Tibial nerve (tissue), 4 donors: Measurements from ENCODE around the gene CPB1. TPM values are rescaled to one million over a fixed set of nuclear protein-coding genes. Genes with fewer than 3 reads are reported as not detected.

Experiments used
- DNase-seq, 2 donors: peaks; one replicate each; pipeline ENCODE4 v3.0.0-alpha.2; 2019; ENCODE audit warnings: low spot score in 2 of 2
- H3K27ac ChIP-seq, 4 donors: fragments of 200-600 bp; sonication (generic) in 3 of 4; one replicate each; pipeline ENCODE4 v1.5.1; 2017 to 2019; ENCODE audit warnings: mild to moderate bottlenecking in 1 of 4
- H3K27me3 ChIP-seq, 2 donors: fragments of 200-600 bp; sonication (generic) in 1 of 2; one replicate each; pipeline versions ENCODE4 v1.5.1 to v1.6.0; 2017 to 2019
- H3K36me3 ChIP-seq, 3 donors: fragments of 200-600 bp; sonication (generic); one replicate each; pipeline ENCODE4 v1.5.1; 2018 to 2019
- H3K4me1 ChIP-seq, 4 donors: fragments of 200-600 bp; sonication (generic) in 3 of 4; one replicate each; pipeline ENCODE4 v1.5.1; 2017 to 2019
- H3K4me3 ChIP-seq, 4 donors: fragments of 200-600 bp; sonication (generic) in 3 of 4; one replicate each; pipeline ENCODE4 v1.5.1; 2017 to 2019; ENCODE audit warnings: mild to moderate bottlenecking in 1 of 4, moderate library complexity in 1 of 4
- H3K9me3 ChIP-seq, 4 donors: fragments of 200-600 bp; sonication (generic) in 3 of 4; one replicate each; pipeline ENCODE4 v1.5.1; 2017 to 2019
- CTCF ChIP-seq, 5 experiments: fragments of 200-600 bp in 3 of 5; fragments of 450-650 bp in 2 of 5; sonication (generic) in 3 of 5; IDR thresholded peaks; one replicate each; pipeline ENCODE4 v1.5.1; 2016 to 2019; ENCODE audit warnings: antibody characterized with exemption in 5 of 5, mild to moderate bottlenecking in 3 of 5, moderate library complexity in 2 of 5
- EP300 ChIP-seq, 2 donors: sonication (generic); formaldehyde crosslinking; IDR thresholded peaks; one replicate each; pipeline ENCODE4 v1.6.1; 2017; ENCODE audit warnings: antibody characterized with exemption in 2 of 2, mild to moderate bottlenecking in 1 of 2
- POLR2A ChIP-seq, 2 donors: fragments of 450-650 bp; IDR thresholded peaks; one replicate each; pipeline ENCODE4 v1.6.1; 2017; ENCODE audit warnings: antibody characterized with exemption in 2 of 2, mild to moderate bottlenecking in 2 of 2, moderate library complexity in 2 of 2
- WGBS, 2 donors: methylation state at CpG; one replicate each; pipeline ENCODE4 v1.1.5; 2018; 5-methylcytosine and 5-hydroxymethylcytosine counted together
- total RNA-seq, 4 donors: library from RNA; depleted of rRNA; stranded (reverse); fragments of >200 nt; gene quantifications; one replicate each; pipeline ENCODE4 v1.1.0, GENCODE V29; 2016

CPB1 gene
- total RNA-seq, 4 donors from 2014 or later, result 1.9 to 15.6 (median 6.0) TPM

DNA sequence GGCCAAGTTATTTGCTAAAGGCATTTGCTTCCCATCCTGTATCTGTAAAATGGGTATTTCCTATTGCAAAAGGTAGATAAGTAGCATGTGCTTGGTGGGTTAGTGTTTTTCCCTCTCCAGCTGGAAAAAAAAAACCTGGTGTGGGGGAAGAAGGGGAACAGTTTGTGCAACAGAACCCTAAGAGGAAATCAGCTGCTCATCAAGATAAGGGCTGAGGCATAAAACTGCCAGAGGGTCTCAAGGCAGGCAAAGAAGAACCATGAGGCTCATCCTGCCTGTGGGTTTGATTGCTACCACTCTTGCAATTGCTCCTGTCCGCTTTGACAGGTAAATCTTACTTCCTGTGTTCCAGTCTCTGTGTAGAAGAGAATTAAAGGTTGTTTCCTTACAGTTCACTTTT lies 37.4 kb downstream of the CPB1 start, which contains the start of gene CPA3:
Gene CPA3, plus strand, starts transcription at position 248 of the 400 bp plus-strand sequence. Its CDS starts 12 bp downstream, at position 260.
- Histone ChIP-seq H3K4me3 (no peak within 1 kb of the TSS), H3K27me3 (no peaks in the 10 kb centered on the region), H3K27ac (no peak within 1 kb of the TSS), H3K4me1 (no peaks in the 10 kb centered on the region), H3K9me3 (no peaks in the 10 kb centered on the region), H3K36me3 (no peaks in the 10 kb centered on the region)
- 63 to 70% methylated on average over 1 of the region's 1 CpG for WGBS, 2 donors
- no peak for TF ChIP-seq POLR2A (IDR thresholded peaks at IDR 0.05)
- DNase-seq, result no peak

DNA sequence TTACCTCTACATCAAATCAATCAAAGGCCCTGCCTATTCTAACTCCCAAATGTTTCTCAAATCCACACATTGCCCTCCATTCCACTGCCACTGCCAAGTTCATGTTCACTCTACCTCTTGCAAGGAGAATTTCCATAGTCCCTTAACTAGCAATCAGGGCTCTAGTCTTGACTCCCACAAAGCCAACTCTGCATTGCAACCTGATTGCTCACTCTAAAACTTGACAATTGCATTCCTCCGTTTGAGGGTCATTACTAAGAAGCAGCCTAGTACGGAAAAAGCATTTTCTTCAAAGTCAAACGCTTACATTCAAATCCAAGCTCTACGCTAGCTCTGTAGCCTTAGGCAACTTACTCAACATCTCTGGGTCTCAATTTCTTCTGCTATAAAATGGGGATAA lies 38.6 kb downstream of the CPB1 start:
- 81 to 86% methylated on average over 4 of the region's 4 CpGs for WGBS, 2 donors
- DNase-seq, result no peak
- TF ChIP-seq CTCF (IDR thresholded peaks at IDR 0.05), result no peak
- no peak for TF ChIP-seq EP300 (IDR thresholded peaks at IDR 0.05)
- no peak for TF ChIP-seq POLR2A (IDR thresholded peaks at IDR 0.05)
- Histone ChIP-seq H3K4me1 (no peaks in the 10 kb centered on the region), H3K4me3 (no peak overlapping the region), H3K27me3 (no peaks in the 10 kb centered on the region), H3K27ac (no peak overlapping the region), H3K9me3 (no peaks in the 10 kb centered on the region), H3K36me3 (no peaks in the 10 kb centered on the region)

DNA sequence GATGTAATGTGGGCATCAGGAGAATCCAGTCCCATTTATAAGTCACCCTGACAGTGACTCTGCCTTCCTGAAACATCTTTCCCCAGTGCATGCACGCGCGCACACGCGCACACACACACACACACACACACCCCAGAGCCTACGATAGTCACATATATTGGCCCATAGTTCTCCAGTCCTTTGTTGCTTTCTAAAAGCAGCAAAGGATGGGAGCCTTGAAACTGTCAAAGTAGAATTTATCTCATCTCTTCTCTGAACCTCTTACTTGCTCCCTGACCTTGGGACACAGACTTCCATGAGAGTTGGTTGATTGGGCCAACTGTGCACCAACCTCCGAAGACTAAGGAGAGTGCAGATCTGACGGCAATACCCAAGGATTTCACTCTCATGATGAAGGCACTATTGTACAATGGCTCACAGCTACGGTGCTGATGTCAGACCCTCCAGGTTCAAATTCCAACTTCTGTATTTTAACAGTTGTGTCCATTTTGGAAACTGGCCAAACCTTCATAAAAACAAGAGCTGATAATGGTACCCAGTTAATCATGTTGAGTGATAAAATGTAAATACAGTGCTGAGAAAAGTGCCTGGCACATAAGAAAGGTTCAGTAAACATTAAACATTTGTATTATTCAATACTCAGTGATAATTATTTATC lies 45.8 kb downstream of the CPB1 start:
- 82 to 87% methylated on average over 9 of the region's 9 CpGs for WGBS, 2 donors
- no peak for DNase-seq
- H3K4me1 ChIP-seq, result no peaks in the 10 kb centered on the region
- H3K27ac ChIP-seq, result no peak overlapping the region
- no peaks in the 10 kb centered on the region for H3K9me3 ChIP-seq
- no peaks in the 10 kb centered on the region for H3K27me3 ChIP-seq
- no peak overlapping the region for H3K4me3 ChIP-seq
- TF ChIP-seq CTCF (IDR thresholded peaks at IDR 0.05) (no peak), POLR2A (IDR thresholded peaks at IDR 0.05) (no peak), EP300 (IDR thresholded peaks at IDR 0.05) (no peak)
- no peaks in the 10 kb centered on the region for H3K36me3 ChIP-seq

- DNase-seq, result no peak
- H3K36me3 ChIP-seq, result no peaks in the 10 kb centered on the region
- 52 to 63% methylated on average over 1 of the region's 1 CpG for WGBS, 2 donors
- no peak overlapping the region for H3K27ac ChIP-seq
- no peak for TF ChIP-seq EP300 (IDR thresholded peaks at IDR 0.05)
- no peak for TF ChIP-seq POLR2A (IDR thresholded peaks at IDR 0.05)
- TF ChIP-seq CTCF (IDR thresholded peaks at IDR 0.05), result no peak
- no peaks in the 10 kb centered on the region for H3K9me3 ChIP-seq
- H3K4me3 ChIP-seq, result no peak overlapping the region
- no peaks in the 10 kb centered on the region for H3K27me3 ChIP-seq
- no peaks in the 10 kb centered on the region for H3K4me1 ChIP-seq
Measured at GRCh38 chr3:148873977-148874376, 46.4 kb downstream of the CPB1 start.

DNA sequence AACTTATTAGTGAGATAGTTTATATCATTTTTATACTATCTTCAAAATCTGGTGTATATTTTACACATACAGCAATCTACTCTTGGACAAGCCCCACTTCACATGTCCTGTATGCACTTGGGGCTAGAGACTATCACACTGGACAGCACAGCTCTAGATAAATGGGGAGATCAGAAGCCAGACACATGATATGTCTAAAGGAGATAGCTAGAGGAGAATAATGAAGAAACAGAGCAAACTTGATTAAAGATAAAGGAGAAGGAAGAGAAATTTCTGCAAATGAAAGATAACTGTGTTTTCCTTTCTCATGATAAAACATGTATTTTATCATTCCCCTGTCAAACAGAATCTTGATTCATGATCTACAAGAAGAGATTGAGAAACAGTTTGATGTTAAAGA lies 50.5 kb downstream of the CPB1 start:
- Histone ChIP-seq H3K4me1 (no peaks in the 10 kb centered on the region), H3K27ac (no peak overlapping the region), H3K36me3 (no peaks in the 10 kb centered on the region), H3K9me3 (no peaks in the 10 kb centered on the region), H3K4me3 (no peak overlapping the region), H3K27me3 (no peaks in the 10 kb centered on the region)
- DNase-seq, result no peak
- no peak for TF ChIP-seq EP300 (IDR thresholded peaks at IDR 0.05)

DNA sequence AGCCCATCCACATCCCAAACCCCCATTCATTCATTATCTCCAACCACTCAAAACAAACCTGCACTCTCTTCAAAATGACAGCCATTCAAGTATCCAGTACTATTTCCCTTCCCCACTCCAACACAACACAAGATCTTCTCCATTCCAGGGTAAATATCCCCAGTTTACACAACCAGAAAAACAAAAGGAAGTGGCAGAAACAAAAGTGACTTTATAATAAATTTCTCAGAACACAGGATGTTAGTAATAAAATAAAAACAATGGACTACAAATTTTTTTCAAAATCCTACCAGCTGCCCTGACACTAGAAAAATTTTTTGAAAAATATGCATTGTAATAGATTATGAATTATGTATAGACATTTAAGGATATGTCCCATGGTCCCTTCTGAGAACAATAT lies 51.6 kb downstream of the CPB1 start:
- H3K36me3 ChIP-seq, result no peaks in the 10 kb centered on the region

More for the DNA sequence above, 51.6 kb downstream of the CPB1 start:
- H3K27ac ChIP-seq, result no peak overlapping the region
- no peak for DNase-seq
- H3K4me1 ChIP-seq, result no peaks in the 10 kb centered on the region
- H3K27me3 ChIP-seq, result no peaks in the 10 kb centered on the region
- H3K4me3 ChIP-seq, result no peak overlapping the region
- no peaks in the 10 kb centered on the region for H3K9me3 ChIP-seq
- no peak for TF ChIP-seq CTCF (IDR thresholded peaks at IDR 0.05)
- TF ChIP-seq EP300 (IDR thresholded peaks at IDR 0.05), result no peak
- no peak for TF ChIP-seq POLR2A (IDR thresholded peaks at IDR 0.05)
